Raji (cell line): Measurements from ENCODE around the gene SLC20A1.

Source experiments
- POLR2A ChIP-seq: IDR thresholded peaks from 2 replicates; pipeline ENCODE4 v1.6.1; 2011; ENCODE audit warnings: low read depth, low read length, control low read depth; ENCODE audit not compliant: insufficient read depth

Gene SLC20A1

DNA sequence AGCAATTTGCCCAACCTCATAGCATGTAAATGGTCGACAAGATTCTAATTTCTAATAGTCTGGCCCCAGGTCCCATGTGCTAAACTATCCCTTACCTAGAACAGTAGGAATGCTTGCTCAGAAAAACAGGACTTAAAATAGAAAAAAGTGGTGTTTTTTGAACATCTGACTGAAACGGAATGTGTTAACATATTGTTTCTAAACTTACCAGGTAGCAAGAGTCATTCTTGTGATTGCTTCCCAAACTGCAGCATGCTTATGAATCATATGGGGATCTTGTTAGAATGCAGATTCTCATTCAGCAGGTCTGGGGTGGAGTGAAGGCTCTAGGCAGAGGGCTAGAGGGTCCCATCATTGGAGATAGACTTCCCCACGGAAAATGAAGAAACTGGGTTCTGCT is 5.8 kb upstream of the SLC20A1 start:
- no peak for TF ChIP-seq POLR2A

- no peak for TF ChIP-seq POLR2A
Observed at GRCh38 chr2:112640467-112640799, 5.3 kb upstream of the SLC20A1 start.

GRCh38 chr2:112640800-112641675 is 4.7 kb upstream of the SLC20A1 start:
- no peak for TF ChIP-seq POLR2A

- no peak for TF ChIP-seq POLR2A
Observed at GRCh38 chr2:112641701-112642100, 4.0 kb upstream of the SLC20A1 start.

GRCh38 chr2:112642561-112642960 is 3.2 kb upstream of the SLC20A1 start:
- no peak for TF ChIP-seq POLR2A

GRCh38 chr2:112642966-112643365 is 2.8 kb upstream of the SLC20A1 start:
- no peak for TF ChIP-seq POLR2A

- no peak for TF ChIP-seq POLR2A
Observed at GRCh38 chr2:112643488-112643887, 2.3 kb upstream of the SLC20A1 start.

- no peak for TF ChIP-seq POLR2A
Observed at GRCh38 chr2:112644155-112644932, 1.4 kb upstream of the SLC20A1 start.

DNA sequence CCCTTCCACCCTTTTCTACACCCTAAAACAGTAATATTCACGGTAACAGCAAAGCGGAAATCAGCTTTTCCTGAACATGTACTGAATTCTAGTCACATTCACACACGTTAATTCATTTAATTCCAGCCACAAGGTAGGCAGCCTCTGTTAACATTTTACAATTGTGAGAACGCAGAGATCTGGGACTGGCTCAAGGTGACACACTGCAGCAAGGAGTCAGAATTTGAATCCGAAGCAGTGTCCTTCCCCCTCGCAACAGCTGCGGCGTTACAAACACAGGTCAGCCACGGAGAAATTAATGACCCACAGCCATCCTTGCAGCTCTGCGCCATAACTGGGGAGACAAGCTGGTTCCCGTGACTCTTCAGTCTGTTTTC is 818 bp upstream of the SLC20A1 start:
- TF ChIP-seq POLR2A: no peak

- TF ChIP-seq POLR2A: no peak
Observed at GRCh38 chr2:112646102-112646719, 472 bp downstream of the SLC20A1 start.

DNA sequence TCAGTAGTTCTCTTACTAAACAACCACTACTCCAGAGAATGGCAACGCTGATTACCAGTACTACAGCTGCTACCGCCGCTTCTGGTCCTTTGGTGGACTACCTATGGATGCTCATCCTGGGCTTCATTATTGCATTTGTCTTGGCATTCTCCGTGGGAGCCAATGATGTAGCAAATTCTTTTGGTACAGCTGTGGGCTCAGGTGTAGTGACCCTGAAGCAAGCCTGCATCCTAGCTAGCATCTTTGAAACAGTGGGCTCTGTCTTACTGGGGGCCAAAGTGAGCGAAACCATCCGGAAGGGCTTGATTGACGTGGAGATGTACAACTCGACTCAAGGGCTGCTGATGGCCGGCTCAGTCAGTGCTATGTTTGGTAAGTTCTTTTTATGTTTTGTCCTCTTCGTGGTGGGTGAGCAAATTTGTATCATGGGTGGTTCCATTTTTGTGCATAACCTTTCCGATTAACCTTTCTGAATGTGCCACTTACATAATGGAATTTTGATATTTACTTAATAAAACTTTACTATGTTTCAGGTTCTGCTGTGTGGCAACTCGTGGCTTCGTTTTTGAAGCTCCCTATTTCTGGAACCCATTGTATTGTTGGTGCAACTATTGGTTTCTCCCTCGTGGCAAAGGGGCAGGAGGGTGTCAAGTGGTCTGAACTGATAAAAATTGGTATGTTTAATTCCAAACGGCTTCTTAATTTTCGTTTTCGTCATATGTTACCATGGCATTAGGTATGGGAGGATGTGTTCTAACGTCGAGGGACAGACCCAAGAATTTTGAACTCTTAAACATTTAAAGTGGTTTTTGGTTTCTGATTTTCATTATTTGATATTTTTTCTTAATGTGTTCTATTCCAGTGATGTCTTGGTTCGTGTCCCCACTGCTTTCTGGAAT is 1.3 kb downstream of the SLC20A1 start:
- no peak; the same call in 1 of the 2 replicates for TF ChIP-seq POLR2A

GRCh38 chr2:112648081-112648480 is 2.3 kb downstream of the SLC20A1 start:
- TF ChIP-seq POLR2A: no peak

GRCh38 chr2:112656679-112657078 is 10.9 kb downstream of the SLC20A1 start:
- TF ChIP-seq POLR2A: no peak

- no peak for TF ChIP-seq POLR2A
Observed at GRCh38 chr2:112658301-112658700, 12.6 kb downstream of the SLC20A1 start.
